Thyroid gland (tissue), 4 donors: ENCODE measurements around the gene MITF.

Experiments
- CTCF ChIP-seq, 6 experiments: fragments of 200-600 bp in 3 of 6; fragments of 450-650 bp in 3 of 6; sonication (generic) in 3 of 6; IDR thresholded peaks; one replicate each; pipeline ENCODE4 v1.5.1; 2016 to 2019; ENCODE audit warnings: antibody characterized with exemption in 6 of 6, mild to moderate bottlenecking in 2 of 6, inconsistent platforms in 1 of 6, moderate library complexity in 1 of 6
- POLR2A ChIP-seq, 2 donors: fragments of 450-650 bp; IDR thresholded peaks; one replicate each; pipeline ENCODE4 v1.6.1; 2017; ENCODE audit warnings: antibody characterized with exemption in 2 of 2, mild to moderate bottlenecking in 2 of 2, moderate library complexity in 1 of 2

GRCh38 chr3:69774029-69774428 lies 34.8 kb downstream of the MITF start:
- TF ChIP-seq CTCF (IDR thresholded peaks at IDR 0.05) = no peak
- no peak for TF ChIP-seq POLR2A (IDR thresholded peaks at IDR 0.05)
